HCT116 (cell line): ENCODE measurements around the gene BET1L. TPM values are rescaled to one million over a fixed set of nuclear protein-coding genes. Genes with fewer than 3 reads are reported as not detected.

Source experiments
- ATAC-seq: fragments of 200-7000 bp; cut with Tn5 transposase; 2 replicates; pipeline ENCODE4 v1.9.1; 2020; ENCODE audit warnings: mild to moderate bottlenecking, moderate library complexity
- BruUV-seq: library from RNA; stranded (reverse); fragments of 400-500 nt; replicated peaks from 2 replicates; lab custom pipeline; 2021; lab: Mats Ljungman, UMichigan
- CTCF ChIA-PET: fragments of 300-600 bp; sonication (Branson Sonifier 250); formaldehyde crosslinking; loops from one replicate; lab custom pipeline; 2021; ENCODE audit warnings: antibody characterized with exemption; lab: Charles Lee
- POLR2A ChIA-PET: fragments of 300-600, 350-600 bp; sonication (Branson Sonifier 250); formaldehyde crosslinking; loops from one replicate; lab custom pipeline; 2021; ENCODE audit warnings: antibody characterized with exemption; lab: Charles Lee
- RAD21 ChIA-PET, 2 experiments: fragments of 300-600 bp; sonication (Branson Sonifier 250); formaldehyde crosslinking; loops; one replicate each; lab custom pipeline; 2023; ENCODE audit warnings: low total read pairs in 2 of 2; ENCODE audit not compliant: uncharacterized antibody in 2 of 2, unreplicated experiment in 2 of 2, low non-redundant PET in 1 of 2; lab: Charles Lee
- DNase-seq: peaks from one replicate; pipeline ENCODE4 v3.0.0-alpha.2; 2010; ENCODE audit warnings: low read depth, low spot score
- H2AFZ ChIP-seq: fragments of 200-600 bp; shearing (Covaris generic), sonication (generic); 2 replicates; pipeline ENCODE4 v1.6.1; 2017; ENCODE audit warnings: low read depth, mixed run types, mixed read lengths, antibody characterized with exemption, low read length; ENCODE audit not compliant: poor library complexity, severe bottlenecking
- H3K27ac ChIP-seq: 2 replicates; pipeline ENCODE4 v1.5.1; 2012; ENCODE audit warnings: low read depth, low read length
- H3K27me3 ChIP-seq: fragments of 200-600 bp; sonication (generic); 2 replicates; pipeline ENCODE4 v1.6.1; 2016; ENCODE audit warnings: mixed run types, low read length, mixed read lengths; ENCODE audit not compliant: insufficient read depth
- H3K36me3 ChIP-seq, 2 experiments: fragments of 200-500 bp in 1 of 2; fragments of 200-600 bp in 1 of 2; sonication (Bioruptor generic) in 1 of 2; sonication (generic) in 1 of 2; 2 replicates each; pipeline versions ENCODE4 v1.5.1 to v1.6.1; 2014 to 2016; ENCODE audit warnings: low read length in 2 of 2, inconsistent platforms in 1 of 2, mixed read lengths in 1 of 2, mixed run types in 1 of 2; ENCODE audit not compliant: insufficient read depth in 2 of 2, control insufficient read depth in 1 of 2
- H3K4me1 ChIP-seq, 2 experiments: fragments of 200-600 bp in 1 of 2; sonication (generic) in 1 of 2; 2 replicates each; pipeline versions ENCODE4 v1.5.1 to v1.6.1; 2012 to 2017; ENCODE audit warnings: low read length in 2 of 2, inconsistent platforms in 1 of 2, mild to moderate bottlenecking in 1 of 2, mixed read lengths in 1 of 2, mixed run types in 1 of 2, moderate library complexity in 1 of 2; ENCODE audit not compliant: insufficient read depth in 2 of 2, control insufficient read depth in 1 of 2
- H3K4me2 ChIP-seq: fragments of 200-600 bp; sonication (generic); 2 replicates; pipeline ENCODE4 v1.6.1; 2017; ENCODE audit warnings: mixed run types, low read length, mixed read lengths
- H3K4me3 ChIP-seq, 2 experiments: fragments of 200-600 bp in 1 of 2; sonication (generic) in 1 of 2; replicated peaks in 1 of 2; 2 replicates each; pipeline ENCODE4 v1.5.1; 2011 to 2016; ENCODE audit warnings: low read length in 2 of 2, control low read depth in 1 of 2, low read depth in 1 of 2, mild to moderate bottlenecking in 1 of 2, mixed read lengths in 1 of 2, mixed run types in 1 of 2
- H3K79me2 ChIP-seq: fragments of 200-600 bp; sonication (generic); 2 replicates; pipeline ENCODE4 v1.6.1; 2017; ENCODE audit warnings: mild to moderate bottlenecking, mixed run types, low read length, moderate library complexity, mixed read lengths; ENCODE audit not compliant: insufficient read depth
- H3K9ac ChIP-seq: fragments of 200-600 bp; sonication (generic); 2 replicates; pipeline ENCODE4 v1.6.1; 2016; ENCODE audit warnings: low read length, mixed read lengths
- H3K9me2 ChIP-seq: fragments of 200-600 bp; sonication (generic), shearing (Covaris generic); 2 replicates; pipeline ENCODE4 v1.6.1; 2017; ENCODE audit warnings: mixed run types, mild to moderate bottlenecking, moderate library complexity; ENCODE audit not compliant: insufficient read depth
- H3K9me3 ChIP-seq, 2 experiments: fragments of 200-500 bp in 1 of 2; fragments of 200-600 bp in 1 of 2; sonication (Bioruptor generic) in 1 of 2; sonication (generic) in 1 of 2; 2 replicates each; pipeline ENCODE4 v1.6.1; 2014 to 2017; ENCODE audit warnings: low read length in 2 of 2, mixed read lengths in 2 of 2, inconsistent platforms in 1 of 2, low read depth in 1 of 2, mild to moderate bottlenecking in 1 of 2, mixed run types in 1 of 2, moderate library complexity in 1 of 2; ENCODE audit not compliant: control insufficient read depth in 1 of 2, insufficient read depth in 1 of 2
- H4K20me1 ChIP-seq: fragments of 200-600 bp; sonication (generic), shearing (Covaris generic); 2 replicates; pipeline ENCODE4 v1.6.1; 2017; ENCODE audit warnings: mixed run types, mild to moderate bottlenecking, moderate library complexity; ENCODE audit not compliant: insufficient read depth
- ELF1 ChIP-seq: IDR thresholded peaks from 2 replicates; pipeline ENCODE4 v1.6.1; 2012; ENCODE audit warnings: low read depth, borderline replicate concordance
- EZH2phosphoT487 ChIP-seq: fragments of 200-600 bp; IDR thresholded peaks from 2 replicates; pipeline ENCODE4 v1.6.1; 2018; ENCODE audit warnings: antibody characterized with exemption, borderline replicate concordance
- FOSL1 ChIP-seq: IDR thresholded peaks from 2 replicates; pipeline ENCODE4 v1.6.1; 2012; ENCODE audit warnings: low read depth
- MAX ChIP-seq: IDR thresholded peaks from 2 replicates; pipeline ENCODE4 v1.6.1; 2012
- REST ChIP-seq: IDR thresholded peaks from 2 replicates; pipeline ENCODE4 v1.6.1; 2012; ENCODE audit warnings: low read depth
- SIN3A ChIP-seq: IDR thresholded peaks from 2 replicates; pipeline ENCODE4 v1.6.1; 2012; ENCODE audit warnings: low read depth
- SP1 ChIP-seq: IDR thresholded peaks from 2 replicates; pipeline ENCODE4 v1.6.1; 2012; ENCODE audit warnings: low read depth
- SRF ChIP-seq: IDR thresholded peaks from 2 replicates; pipeline ENCODE4 v1.6.1; 2012; ENCODE audit warnings: low read depth
- ZNF274 ChIP-seq: fragments of 200-500 bp; sonication (Bioruptor generic); IDR thresholded peaks from 2 replicates; pipeline ENCODE4 v1.6.1; 2014; ENCODE audit warnings: mild to moderate bottlenecking, low read depth, low read length, inconsistent platforms
- intact Hi-C: fragments of 100-400 bp; cut with micrococcal nuclease; formaldehyde crosslinking; loops from 2 replicates; pipeline ENCODE4 v1.10.0; 2022
- total RNA-seq: library from RNA; stranded (reverse); gene quantifications from one replicate; pipeline ENCODE4 v1.2.1, GENCODE V29; 2021; ENCODE audit not compliant: unreplicated experiment
- TF ChIP-seq, protein P1 (sequence below): IDR thresholded peaks from 2 replicates; pipeline ENCODE4 v1.6.1; 2011; ENCODE audit warnings: mild to moderate bottlenecking, low read length, moderate library complexity; ENCODE audit not compliant: insufficient replicate concordance; ENCODE audit errors: extremely low read depth
- TF ChIP-seq, protein P2 (sequence below), 3 experiments: fragments of 200-600 bp in 1 of 3; sonication (generic) in 1 of 3; IDR thresholded peaks in 2 of 3; conservative IDR thresholded peaks in 1 of 3; 2 replicates each; pipeline ENCODE4 v1.5.1; 2012 to 2017; ENCODE audit warnings: low read depth in 2 of 3, low read length in 2 of 3, antibody characterized with exemption in 1 of 3, borderline replicate concordance in 1 of 3, control low read depth in 1 of 3, mild to moderate bottlenecking in 1 of 3, mixed read lengths in 1 of 3, mixed run types in 1 of 3, moderate library complexity in 1 of 3; ENCODE audit not compliant: insufficient read depth in 1 of 3

The BET1L gene
- total RNA-seq, 1 experiment from 2014 or later, result 49.1 TPM

DNA sequence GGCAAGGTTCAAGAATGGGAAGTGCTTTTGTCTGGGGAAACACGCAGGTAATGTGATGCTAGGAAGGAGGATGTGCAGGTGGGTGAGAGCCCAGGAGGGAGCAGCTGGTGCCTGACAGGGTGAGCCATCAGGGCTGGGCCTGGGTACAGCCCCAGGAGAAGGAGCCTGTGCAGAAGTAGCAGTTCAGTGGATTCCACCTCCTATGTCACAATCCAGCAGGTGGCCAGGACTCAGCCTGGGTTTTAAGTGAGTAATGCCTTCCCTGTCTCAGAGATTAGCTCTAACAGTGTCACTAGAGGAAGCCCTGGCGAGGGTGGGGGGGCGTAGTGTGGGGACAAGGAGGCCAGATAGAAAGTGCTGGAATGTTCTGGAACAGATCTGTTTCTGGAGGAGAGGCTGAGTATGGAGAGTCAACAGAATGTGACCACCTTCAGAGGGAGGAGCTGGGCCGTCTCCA lies 8.4 kb upstream of the BET1L start:
- H3K27ac ChIP-seq, result peak overlapping the region; percentile 25; the same call in 1 of the 2 replicates
- no peak overlapping the region for H3K9ac ChIP-seq
- H3K4me3 ChIP-seq, result no peak overlapping the region
- no peak for DNase-seq
- H3K9me2 ChIP-seq, result no peaks in the 10 kb centered on the region
- H3K27me3 ChIP-seq, result no peaks in the 10 kb centered on the region
- H3K9me3 ChIP-seq, result no peaks in the 10 kb centered on the region
- H3K36me3 ChIP-seq, result peaks cover 30 to 35% of the 10 kb centered on the region in 2 experiments
- no peaks in the 10 kb centered on the region for H4K20me1 ChIP-seq
- ChIA-PET RAD21 (no interaction called here), CTCF (no interaction called here), POLR2A (no interaction called here)
- peaks cover 18% of the 10 kb centered on the region for H3K79me2 ChIP-seq
- TF ChIP-seq SIN3A (no peak), ELF1 (no peak)
- H2AFZ ChIP-seq, result no peak overlapping the region
- intact Hi-C loops, result no loop called here
- no TSS peak for BruUV-seq
- H3K4me1 ChIP-seq, result peaks cover 0 to 8% of the 10 kb centered on the region in 2 experiments; a peak in 2 of 4 replicates
- ATAC-seq, result peak; percentile 26; the same call in 1 of the 2 replicates
- no peak overlapping the region for H3K4me2 ChIP-seq

- Histone ChIP-seq H2AFZ (no peak overlapping the region), H3K4me2 (no peak overlapping the region), H3K4me1 (peaks cover 9 to 21% of the 10 kb centered on the region in 2 experiments), H3K9me3 (no peaks in the 10 kb centered on the region), H3K4me3 (no peak overlapping the region), H4K20me1 (no peaks in the 10 kb centered on the region), H3K9ac (no peak overlapping the region), H3K79me2 (peaks cover 34% of the 10 kb centered on the region), H3K36me3 (peaks cover 39 to 45% of the 10 kb centered on the region in 2 experiments), H3K9me2 (no peaks in the 10 kb centered on the region), H3K27me3 (no peaks in the 10 kb centered on the region), H3K27ac (no peak overlapping the region)
- intact Hi-C loops, result no loop called here
- no TSS peak for BruUV-seq
- ChIA-PET POLR2A (interaction anchor here (0.7 kb wide), 1 partner anchor 9 kb away, joined by 3 read pairs; no protein-coding TSS in a partner anchor), RAD21 (no interaction called here), CTCF (interaction anchor here (0.7 kb wide), 1 partner anchor 234 kb away, joined by 3 read pairs; no protein-coding TSS in a partner anchor)
- ATAC-seq (no peak), DNase-seq (no peak)
- TF ChIP-seq REST, result no peak
- TF ChIP-seq, protein P1, sequence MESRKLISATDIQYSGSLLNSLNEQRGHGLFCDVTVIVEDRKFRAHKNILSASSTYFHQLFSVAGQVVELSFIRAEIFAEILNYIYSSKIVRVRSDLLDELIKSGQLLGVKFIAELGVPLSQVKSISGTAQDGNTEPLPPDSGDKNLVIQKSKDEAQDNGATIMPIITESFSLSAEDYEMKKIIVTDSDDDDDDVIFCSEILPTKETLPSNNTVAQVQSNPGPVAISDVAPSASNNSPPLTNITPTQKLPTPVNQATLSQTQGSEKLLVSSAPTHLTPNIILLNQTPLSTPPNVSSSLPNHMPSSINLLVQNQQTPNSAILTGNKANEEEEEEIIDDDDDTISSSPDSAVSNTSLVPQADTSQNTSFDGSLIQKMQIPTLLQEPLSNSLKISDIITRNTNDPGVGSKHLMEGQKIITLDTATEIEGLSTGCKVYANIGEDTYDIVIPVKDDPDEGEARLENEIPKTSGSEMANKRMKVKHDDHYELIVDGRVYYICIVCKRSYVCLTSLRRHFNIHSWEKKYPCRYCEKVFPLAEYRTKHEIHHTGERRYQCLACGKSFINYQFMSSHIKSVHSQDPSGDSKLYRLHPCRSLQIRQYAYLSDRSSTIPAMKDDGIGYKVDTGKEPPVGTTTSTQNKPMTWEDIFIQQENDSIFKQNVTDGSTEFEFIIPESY, result no peak
- TF ChIP-seq ZNF274, result no peak
- no peak for TF ChIP-seq ELF1
- no peak for TF ChIP-seq MAX
- TF ChIP-seq, protein P2, sequence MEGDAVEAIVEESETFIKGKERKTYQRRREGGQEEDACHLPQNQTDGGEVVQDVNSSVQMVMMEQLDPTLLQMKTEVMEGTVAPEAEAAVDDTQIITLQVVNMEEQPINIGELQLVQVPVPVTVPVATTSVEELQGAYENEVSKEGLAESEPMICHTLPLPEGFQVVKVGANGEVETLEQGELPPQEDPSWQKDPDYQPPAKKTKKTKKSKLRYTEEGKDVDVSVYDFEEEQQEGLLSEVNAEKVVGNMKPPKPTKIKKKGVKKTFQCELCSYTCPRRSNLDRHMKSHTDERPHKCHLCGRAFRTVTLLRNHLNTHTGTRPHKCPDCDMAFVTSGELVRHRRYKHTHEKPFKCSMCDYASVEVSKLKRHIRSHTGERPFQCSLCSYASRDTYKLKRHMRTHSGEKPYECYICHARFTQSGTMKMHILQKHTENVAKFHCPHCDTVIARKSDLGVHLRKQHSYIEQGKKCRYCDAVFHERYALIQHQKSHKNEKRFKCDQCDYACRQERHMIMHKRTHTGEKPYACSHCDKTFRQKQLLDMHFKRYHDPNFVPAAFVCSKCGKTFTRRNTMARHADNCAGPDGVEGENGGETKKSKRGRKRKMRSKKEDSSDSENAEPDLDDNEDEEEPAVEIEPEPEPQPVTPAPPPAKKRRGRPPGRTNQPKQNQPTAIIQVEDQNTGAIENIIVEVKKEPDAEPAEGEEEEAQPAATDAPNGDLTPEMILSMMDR (IDR thresholded peaks at IDR 0.05 in 2 of 3, conservative IDR thresholded peaks at IDR 0.05 in 1 of 3; ENCODE audit: borderline replicate concordance in 1 of 3, insufficient read depth in 1 of 3, low read depth in 2 of 3, low read length in 2 of 3), result no peak
- TF ChIP-seq FOSL1, result no peak
- TF ChIP-seq SRF, result no peak
- TF ChIP-seq EZH2phosphoT487, result no peak
- no peak for TF ChIP-seq SP1
Measured at GRCh38 chr11:214083-214482, 6.9 kb upstream of the BET1L start.
